ENCODE data around the gene SEC23B.
"Not testable (repeated sequence)": the region's sequence is repeated elsewhere in the genome, so short reads cannot be mapped to it uniquely, and the experiment has no call there.

The SEC23B gene

DNA sequence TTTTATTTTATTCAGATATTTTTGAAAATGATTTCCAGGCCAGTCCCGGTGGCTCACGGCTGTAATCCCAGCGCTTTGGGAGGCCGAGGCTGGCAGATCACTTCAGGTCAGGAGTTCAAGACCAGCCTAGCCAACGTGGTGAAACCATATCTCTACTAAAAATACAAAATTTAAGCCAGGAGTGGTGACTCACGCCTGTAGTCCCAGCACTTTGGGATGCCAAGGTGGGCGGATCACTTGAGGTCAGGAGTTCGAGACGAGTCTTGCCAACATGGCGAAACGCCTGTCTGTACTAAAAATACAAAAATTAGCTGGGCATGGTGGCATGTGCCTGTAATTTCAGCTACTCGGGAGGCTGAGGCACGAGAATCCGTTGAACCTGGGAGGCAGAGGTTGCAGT lies 19.0 kb downstream of the SEC23B start:
- not testable (repeated sequence) for DNase-seq (ENCODE audit: low read depth)

DNA sequence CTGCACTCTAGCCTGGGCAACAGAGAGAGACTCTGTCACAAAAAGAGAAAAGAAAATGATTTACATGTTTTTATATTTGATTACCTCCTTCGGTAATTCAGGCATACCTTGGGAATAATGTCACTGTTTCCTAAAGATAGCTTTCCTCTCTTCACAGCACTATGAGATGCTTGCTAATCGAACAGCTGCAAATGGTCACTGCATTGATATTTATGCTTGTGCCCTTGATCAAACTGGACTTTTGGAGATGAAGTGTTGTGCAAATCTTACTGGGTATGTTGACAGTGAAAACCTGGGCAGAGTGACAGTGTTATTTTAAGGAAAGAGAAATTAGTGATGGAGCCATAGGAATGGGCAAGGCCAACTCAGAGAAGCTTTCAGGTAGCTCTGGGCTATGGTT lies 19.6 kb downstream of the SEC23B start:
- no peak for DNase-seq (ENCODE audit: low read depth)

DNA sequence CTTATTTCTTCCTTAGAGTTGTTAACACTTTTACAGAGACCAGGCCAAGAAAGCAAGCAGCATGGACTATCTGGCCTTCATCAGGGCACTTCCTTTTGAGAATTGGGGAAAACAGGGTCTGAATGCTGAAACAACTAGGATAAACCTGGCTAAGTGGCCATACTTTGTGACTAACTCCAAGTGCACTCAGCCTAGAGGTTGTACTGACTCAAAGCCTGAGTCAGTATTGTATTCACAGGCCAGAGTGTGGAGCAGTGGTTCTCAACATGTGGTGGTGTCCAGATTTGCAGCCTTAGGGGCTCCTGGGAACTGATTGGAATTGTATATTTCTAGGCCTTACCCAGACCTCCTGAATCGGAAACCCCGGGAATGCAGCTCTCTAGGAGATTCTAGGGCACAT lies 20.1 kb downstream of the SEC23B start:
- DNase-seq (ENCODE audit: low read depth) = no peak

DNA sequence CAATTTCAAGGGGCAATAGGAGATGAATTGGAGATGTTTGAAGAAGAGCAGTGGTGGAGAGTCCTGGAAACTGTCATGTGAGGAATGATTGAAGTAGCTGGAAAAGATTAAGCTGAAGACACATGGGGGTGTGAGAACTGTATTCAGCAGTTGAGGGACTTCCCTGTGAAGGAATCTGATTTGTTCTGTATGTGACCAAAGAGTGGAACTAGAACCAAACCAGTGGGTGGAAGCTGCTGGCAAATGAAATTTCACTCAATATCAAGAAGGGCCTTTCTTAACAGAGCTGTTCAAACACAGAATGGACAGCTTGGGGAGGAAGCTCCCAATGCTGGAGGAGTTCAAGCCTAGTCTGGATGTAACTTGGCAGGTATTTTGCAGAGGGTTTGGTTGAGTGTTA lies 21.3 kb downstream of the SEC23B start:
- no peak for DNase-seq (ENCODE audit: low read depth)

DNA sequence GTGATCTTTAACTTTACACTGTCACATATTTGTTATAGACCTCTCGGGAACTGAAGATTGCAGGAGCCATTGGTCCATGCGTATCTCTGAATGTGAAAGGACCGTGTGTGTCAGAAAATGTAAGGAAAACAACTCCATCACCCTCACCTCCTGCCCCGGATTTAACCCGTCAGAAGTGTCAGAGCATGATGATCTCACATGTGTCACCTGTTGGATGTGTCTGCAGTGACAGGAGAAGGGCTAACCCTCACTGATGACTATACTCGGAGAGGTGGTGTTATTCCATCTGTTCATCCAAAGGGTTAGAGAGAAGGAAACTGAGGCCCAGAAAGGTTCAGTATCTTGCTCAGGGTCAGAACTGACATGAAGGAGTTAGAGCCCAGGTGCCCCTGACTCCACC lies 24.9 kb downstream of the SEC23B start:
- no peak for DNase-seq (ENCODE audit: low read depth)

DNA sequence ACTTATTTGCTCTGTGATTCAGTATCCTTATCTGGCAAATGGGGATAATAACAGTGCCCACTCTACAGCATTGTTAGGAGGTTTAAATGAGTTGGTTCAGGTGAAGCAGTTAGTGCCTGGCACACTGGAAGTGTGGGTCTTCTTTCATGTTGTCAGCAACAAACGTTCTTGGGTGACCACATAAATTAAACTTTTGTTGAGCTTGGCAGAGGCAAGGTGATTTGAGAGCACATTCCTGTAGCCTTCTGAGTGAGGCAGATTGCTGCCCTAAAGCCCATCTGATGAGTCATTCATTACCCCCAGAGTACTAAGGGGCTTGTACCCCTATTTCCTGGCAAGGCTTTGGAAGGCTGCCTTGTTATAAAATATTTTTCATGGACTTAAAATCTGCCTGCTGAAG lies 25.8 kb downstream of the SEC23B start:
- no peak for DNase-seq (ENCODE audit: low read depth)

DNA sequence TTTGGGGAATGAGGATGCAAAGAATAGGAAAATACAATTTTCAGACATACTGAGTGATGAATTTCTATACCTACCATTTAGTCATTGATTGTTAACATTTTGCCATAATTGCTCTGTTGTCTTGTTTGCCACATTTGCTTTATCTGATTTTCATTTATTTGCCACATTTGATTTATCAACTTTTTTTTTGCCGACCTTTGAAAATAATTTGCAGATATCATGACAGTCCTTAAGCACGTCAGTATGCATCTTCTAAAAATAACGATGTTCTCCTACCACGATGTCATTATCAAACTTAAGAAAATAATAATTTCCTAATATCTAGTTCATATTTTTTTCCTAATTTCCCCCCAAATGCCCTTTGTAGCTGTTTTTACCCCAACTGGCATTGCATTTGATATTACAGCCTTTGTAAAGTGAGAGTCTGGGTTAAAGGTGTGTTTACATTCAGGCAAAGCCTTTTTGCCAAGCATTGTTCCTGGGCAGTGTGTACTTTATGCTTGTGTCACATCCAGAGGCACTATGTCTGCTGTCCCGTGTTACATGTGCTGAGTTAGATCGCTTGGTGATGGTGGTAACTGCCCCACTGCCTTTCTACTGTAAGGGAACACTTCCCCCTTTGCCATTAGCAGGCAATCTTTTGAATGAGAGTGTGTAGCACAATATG lies 26.4 kb downstream of the SEC23B start:
- DNase-seq (ENCODE audit: low read depth) = no peak

DNA sequence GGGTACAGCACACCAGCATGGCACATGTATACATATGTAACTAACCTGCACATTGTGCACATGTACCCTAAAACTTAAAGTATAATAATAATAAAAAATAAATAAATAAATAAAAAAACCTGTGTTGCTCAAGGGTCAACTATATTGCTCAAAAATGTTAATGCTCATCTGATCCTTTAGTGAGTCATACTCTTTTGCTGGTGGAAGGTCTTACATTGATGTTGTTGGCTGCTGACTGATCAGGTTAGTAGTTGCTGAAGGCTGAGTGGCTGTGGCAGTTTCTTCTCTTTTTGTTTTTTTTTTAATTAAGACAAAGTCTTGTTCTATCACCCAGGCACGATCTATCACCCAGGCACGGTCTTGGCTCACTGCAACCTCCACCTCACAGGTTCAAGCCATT lies 29.9 kb downstream of the SEC23B start:
- DNase-seq (ENCODE audit: low read depth) = no peak

DNA sequence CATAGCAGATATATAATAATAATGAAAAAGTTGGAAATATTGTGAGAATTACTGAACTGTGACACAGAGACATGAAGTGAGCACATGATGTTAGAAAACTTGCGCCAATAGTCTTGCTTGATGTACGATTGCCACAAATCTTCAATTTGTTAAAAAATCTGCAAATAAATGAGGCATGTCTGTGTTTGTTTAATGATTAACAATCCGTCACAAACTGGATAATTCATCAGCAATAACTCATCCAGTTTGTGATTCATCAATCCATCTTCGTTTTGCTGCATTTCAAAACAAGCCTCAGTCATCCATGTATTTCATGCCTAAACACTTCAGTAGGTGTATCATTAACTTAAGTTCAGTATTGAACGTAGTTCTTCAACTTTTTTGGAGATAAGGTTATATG lies 34.0 kb downstream of the SEC23B start:
- no peak for DNase-seq (ENCODE audit: low read depth)

DNA sequence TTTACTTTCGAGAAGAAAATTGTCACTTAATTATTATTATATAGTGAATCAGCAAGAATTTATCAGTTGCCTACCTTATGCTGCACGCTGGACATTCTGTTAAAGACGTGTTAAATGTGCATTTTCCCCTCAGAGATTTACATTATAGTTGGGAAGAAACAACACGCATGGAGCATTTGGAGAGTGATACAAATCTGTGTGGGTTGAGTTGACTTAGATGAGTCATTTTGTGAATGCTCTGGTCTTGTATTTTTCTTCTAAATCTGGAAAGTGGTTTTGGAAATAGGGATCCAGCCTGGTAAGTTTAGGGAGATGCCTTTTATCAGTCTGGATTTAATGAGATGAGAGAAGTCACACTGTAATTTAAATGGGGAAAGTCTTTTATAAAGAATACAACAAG lies 35.5 kb downstream of the SEC23B start:
- DNase-seq (ENCODE audit: low read depth) = no peak

DNA sequence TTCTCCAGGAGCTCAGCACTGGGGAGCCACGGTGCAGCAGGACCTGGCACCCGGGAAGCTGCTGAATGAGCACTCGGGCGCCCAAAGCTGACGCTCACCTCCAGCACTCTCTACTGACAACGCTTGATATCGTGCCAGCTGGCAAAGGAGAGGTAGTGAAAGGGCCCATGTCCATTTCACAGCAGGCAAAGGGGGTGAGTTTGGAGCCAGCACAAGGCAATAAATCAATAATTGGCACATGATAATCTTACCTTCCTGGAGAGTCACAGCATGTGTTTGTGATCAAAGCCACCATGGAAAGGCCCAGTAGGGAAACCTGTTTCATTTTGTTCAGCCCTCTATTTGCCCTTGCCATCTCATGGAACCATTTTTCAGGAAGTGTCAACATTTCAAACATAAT lies 36.2 kb downstream of the SEC23B start:
- no peak for DNase-seq (ENCODE audit: low read depth)

DNA sequence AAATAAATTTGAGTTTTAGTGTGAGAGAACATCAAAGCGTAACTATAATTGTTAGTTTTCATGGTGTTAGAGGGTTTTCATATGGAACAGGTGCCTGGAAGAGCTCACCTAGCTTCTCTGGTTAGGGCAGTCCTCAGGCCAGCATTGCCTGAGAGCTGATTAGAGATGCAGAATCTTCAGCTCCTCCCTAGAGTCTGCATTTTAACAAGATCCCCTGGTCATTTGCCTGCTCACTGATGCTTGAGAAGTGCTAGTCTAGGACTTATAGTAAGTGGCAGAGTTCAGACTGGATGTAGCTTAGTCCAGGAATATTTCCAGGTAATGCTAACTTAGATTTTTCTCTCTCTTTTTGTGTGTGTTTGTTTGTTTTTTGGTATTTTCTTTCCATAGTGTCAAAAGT lies 37.8 kb downstream of the SEC23B start:
- DNase-seq (ENCODE audit: low read depth) = no peak

DNA sequence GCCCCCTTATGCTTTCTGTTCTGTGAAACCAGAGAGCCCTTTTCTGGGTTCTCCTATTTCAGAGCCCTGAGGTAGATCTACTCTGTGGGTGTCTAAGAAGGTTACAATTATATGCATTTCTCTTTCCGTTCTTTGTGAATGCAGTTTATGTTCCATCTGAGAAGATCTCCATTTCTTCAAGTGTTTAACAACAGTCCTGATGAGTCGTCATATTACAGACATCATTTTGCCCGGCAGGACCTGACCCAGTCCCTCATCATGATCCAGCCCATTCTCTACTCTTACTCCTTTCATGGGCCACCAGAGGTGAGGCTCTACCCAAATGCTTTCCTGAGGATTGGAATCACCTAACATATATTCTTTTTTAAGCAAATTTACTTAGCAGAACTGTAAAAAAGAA lies 40.7 kb downstream of the SEC23B start:
- no peak for DNase-seq (ENCODE audit: low read depth)

DNA sequence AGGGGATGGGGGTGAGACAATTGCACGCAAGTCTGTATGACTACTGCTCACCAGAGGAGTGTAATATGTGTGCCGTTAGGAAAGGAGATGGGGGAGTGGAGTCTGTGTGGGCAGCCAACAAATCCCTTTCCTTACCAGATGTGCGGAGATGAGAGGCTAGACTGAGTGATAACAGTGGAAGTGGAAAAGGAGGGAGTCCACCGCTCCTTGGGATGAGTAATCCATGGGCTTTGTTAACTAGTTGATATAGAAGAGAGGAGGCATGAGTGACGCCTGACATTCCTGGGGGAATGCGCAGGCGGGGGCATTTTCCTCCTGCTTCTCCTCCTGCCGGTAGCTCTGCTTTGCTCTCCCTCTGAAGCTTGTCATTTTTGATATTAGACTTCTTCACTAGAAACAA lies 46.0 kb downstream of the SEC23B start:
- DNase-seq (ENCODE audit: low read depth) = no peak

DNA sequence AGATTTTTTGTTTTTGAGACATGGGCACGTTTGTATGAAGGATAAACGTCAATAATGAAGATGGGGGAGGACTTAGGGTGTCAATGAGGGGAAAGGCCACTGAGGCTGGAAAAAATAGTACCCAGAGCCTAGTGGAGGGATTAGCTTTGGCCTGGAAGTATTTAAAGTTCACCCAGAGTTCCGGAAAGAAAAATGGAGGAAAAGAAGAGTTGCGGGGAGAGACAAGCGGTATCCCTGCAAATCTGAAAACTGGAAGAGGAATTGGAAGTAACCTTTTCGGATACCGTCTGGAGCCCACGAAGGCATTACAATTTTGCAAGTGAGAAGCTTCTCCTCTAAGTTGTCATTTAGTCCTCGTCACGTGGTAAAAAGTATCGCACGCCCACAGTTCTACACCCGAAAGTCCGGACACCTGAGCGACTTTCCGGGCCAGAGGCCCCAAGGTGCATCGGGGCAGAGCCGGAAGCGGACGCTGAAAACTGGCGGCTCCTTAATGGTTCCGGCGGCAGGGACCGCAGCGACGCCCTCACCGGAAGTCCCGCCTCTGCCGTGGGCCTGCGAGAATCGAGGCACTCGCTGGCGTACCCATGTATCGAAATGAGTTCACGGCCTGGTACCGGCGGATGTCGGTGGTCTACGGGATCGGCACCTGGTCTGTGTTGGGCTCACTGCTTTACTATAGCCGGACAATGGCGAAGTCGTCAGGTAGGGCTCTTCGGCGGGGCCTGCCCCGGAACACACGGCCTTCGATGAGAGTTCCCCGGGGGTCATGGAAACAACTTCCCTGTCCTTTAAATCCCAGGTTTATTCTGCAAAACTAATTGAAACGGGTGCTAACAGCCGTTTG lies 59.4 kb downstream of the SEC23B start, which contains the start of gene SMIM26:
TSS of gene SMIM26 (plus strand) at position 541 of the 847 bp plus-strand sequence. CDS start at position 588, 47 bp downstream.
- peak; percentile 86 for DNase-seq (ENCODE audit: low read depth)

DNA sequence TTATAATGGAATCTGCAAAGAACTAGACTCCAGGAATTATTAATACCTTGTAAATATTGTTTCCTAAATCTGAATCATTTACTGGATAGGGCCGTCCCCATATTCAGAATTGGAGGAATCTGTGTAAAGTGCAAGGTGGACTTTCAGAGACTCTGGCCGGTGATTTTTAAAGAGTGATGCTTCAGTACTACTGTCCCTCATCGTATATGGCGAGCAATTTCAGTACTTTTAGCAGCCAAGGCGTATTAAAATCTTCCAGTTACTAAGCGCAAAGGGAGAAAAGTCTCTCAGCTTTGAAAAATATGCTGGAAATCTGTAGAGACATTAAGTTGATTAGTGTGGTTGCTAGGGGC lies 60.0 kb downstream of the SEC23B start:
- DNase-seq (ENCODE audit: low read depth) = no peak

DNA sequence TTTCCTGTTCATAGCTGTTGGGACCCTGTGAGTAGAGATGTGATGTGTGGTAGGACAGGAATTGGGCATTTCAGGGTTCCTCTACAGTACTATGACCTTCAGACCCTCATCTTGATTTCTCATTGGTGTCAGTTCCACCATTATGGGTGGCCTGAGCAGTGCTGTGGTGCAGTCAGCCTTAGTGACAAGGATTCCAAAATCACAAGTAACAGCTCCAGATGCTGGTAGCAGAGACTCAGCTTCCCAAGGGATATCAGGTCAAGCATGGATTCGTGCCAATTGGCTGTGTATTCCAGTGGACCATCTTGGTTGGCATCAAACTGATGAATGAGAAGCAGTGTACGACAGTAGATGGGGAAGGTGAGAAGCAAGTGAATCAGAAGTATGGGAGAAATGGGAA lies 63.3 kb downstream of the SEC23B start:
- DNase-seq (ENCODE audit: low read depth) = no peak

DNA sequence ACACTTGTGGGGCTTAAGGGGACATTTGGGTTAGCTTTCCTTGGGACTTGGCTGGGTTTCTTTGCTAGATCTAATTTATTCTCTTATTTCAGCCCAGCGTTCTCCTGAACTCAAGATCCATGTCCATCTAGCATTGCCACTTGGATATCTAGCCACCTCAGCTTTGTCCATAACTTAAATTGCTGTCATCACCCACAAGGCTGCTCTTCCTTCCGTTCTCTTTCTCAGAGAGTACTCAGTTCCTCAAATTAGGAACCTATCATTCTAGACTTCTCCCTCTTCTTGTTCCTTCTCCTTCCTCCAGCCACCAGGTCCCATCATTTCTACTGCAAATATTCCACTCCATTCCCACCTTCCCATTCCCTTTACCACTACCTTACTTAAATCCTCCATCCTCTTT lies 63.8 kb downstream of the SEC23B start:
- no peak for DNase-seq (ENCODE audit: low read depth)

DNA sequence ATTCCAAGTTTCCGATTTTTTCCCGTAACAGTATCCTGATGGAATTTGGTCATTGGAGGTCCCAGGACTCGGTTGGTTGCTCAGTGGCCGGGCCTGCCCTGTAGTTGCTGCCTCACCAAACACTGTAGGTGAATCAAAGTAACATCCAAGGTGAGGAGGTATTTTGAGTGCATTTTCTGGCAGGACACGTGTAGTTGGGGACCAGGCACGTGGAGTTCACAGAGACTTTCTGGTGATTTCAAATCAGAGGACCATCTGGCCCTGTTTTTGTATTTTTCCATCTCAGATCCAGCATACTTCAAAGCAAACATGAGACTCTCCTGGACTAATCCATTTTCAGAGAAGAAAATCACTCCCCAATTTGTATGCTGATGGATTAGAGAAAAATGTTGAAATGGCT lies 70.2 kb downstream of the SEC23B start:
- no peak for DNase-seq (ENCODE audit: low read depth)

DNA sequence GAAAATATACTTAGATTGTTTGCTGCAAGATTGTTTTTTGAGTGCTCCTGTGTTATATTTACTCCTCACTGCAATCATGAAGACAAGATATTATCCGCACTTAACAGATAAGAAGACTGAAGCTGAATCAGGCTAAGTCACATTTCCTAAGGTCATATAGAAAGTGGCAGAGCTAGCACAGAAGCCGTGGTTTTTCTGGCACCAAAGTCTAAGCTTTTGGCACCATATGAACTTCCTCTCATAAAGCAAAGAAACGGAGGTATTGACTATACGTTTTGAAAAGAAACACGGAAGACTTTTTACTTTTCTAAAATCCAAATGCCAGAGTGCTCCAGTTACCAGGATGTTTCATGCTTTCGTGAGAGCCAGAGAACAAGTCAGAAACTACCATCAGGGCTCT lies 70.8 kb downstream of the SEC23B start:
- no peak for DNase-seq (ENCODE audit: low read depth)

DNA sequence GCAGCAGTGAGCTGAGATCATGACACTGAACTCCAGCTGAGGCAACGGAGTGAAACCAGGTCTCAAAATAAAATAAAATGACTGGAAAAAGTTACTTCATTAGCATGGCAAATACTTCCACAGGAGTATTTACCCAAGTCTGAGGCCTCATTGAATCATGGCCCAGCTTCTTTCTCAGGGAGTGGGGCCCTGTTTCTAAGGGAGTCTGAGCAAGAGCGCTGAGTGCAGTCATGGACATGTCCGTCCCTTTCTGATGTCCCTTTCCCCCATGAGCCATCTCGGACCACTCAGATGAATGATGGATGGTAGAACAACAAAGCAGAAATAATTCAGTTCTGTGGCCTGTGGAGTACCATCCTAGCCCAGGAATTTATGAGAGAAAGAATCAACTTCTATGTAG lies 72.3 kb downstream of the SEC23B start:
- DNase-seq (ENCODE audit: low read depth) = no peak

DNA sequence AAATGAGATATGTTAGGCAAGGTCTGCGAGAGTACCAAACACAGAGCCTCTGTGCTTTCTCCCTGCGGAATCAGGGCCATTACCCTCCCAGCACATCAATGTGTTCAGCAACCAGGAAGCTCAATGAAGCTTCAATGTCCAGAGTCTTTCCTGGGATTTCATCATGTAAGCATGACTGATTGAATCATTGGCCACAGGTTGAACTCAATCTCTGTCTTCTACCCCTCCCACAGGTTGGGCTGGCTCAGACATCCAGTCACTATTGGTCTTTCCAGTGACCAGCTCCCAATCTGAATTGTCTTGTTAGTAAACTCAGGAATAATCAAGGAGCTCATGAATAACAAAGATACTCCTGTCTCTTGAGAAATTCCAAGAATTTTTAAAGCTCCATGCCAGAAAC lies 77.4 kb downstream of the SEC23B start:
- DNase-seq (ENCODE audit: low read depth) = no peak

DNA sequence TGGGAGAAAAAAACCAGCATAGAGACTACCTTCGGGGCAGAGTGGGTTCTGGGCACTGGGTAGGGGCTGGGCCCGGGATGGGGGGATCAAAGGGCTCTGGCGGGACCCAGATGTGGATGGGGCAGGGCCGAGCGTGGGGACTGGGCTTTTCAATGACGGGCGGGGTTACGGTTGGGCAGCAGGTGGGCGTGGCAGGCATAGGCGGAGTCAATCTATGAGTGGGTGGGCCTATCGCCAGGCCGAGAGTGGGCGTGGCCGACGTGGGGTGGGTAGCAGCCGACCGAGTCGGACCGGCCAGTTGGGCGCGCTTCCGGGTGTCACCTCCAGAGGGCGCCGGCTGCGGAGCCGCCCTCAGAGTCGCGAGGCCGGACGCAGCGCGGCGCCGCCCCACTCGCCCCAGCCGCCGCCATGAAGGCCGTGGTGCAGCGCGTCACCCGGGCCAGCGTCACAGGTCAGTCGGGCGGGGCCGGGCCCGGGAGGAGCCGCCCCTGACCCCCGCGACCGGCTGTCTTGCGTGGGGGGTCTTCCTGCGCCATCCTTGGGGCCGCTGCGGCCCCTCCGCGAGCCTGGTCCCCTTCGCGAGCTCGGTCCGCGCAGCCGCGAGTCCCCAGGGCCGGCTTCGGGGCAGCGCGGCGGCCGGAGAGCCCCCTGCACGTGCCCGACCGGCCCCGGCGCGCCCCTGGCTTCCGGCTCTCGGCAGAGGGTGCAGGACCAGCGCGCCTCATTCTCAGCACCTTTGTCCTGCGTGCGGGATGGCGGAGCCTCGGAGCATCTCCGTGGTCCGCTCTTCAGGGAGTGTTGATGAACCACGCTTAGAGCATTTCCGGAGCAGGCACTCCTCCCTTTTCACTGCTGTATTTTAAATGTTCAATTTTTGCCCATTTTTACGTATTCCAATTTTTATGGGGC lies 80.2 kb downstream of the SEC23B start, which contains the start of gene DTD1:
TSS of gene DTD1 (plus strand) at position 390 of the 909 bp plus-strand sequence. CDS start at position 409, 19 bp downstream.
- peak; percentile 86 for DNase-seq (ENCODE audit: low read depth)
